ENCODE data around the gene PDZD4.

- TF ChIP-seq POLR2A (IDR thresholded peaks at IDR 0.05) (no peak), CTCF (IDR thresholded peaks at IDR 0.05 in 8 of 11, conservative IDR thresholded peaks at IDR 0.05 in 3 of 11) (no peak), POLR2AphosphoS5 (IDR thresholded peaks at IDR 0.05) (no peak)
Observed at GRCh38 chrX:153864561-153865320, 34.4 kb upstream of the PDZD4 start.

Measured in spleen (tissue), 7 donors.